GM23338 (cell line): ENCODE measurements around the gene SLC25A39.

ENCODE experiments used
- EZH2 ChIP-seq: fragments of 200-600 bp; sonication (generic); IDR thresholded peaks from one replicate; pipeline ENCODE4 v1.8.0; 2017; ENCODE audit warnings: antibody characterized with exemption, mild to moderate bottlenecking, low read depth; ENCODE audit not compliant: unreplicated experiment
- JUNB ChIP-seq: IDR thresholded peaks from one replicate; pipeline ENCODE4 v1.6.1; 2016; ENCODE audit warnings: antibody characterized with exemption; ENCODE audit not compliant: unreplicated experiment
- POLR2AphosphoS5 ChIP-seq: IDR thresholded peaks from 2 replicates; pipeline ENCODE4 v1.6.1; 2016; ENCODE audit warnings: antibody characterized with exemption, low read depth
- ZNF114 ChIP-seq: fragments of 250-450 bp; sonication (Bioruptor Pico); IDR thresholded peaks from 2 replicates; pipeline ENCODE4 v1.5.0; 2020; ENCODE audit warnings: mild to moderate bottlenecking, moderate library complexity
- ZNF331 ChIP-seq: fragments of 250-450 bp; sonication (Bioruptor Pico); IDR thresholded peaks from 2 replicates; pipeline ENCODE4 v1.5.0; 2020; ENCODE audit warnings: low read depth, mild to moderate bottlenecking, moderate library complexity
- TF ChIP-seq, protein P1 (sequence below), 2 experiments: fragments of 200-600 bp in 1 of 2; sonication (generic) in 1 of 2; conservative IDR thresholded peaks; 2 replicates each; pipeline versions ENCODE4 v1.5.1 to v1.6.1; 2016 to 2017; ENCODE audit warnings: antibody characterized with exemption in 2 of 2, low read depth in 2 of 2, mild to moderate bottlenecking in 2 of 2, moderate library complexity in 1 of 2
- TF ChIP-seq, protein P2 (sequence below): IDR thresholded peaks from one replicate; pipeline ENCODE4 v1.6.1; 2018; ENCODE audit warnings: antibody characterized with exemption; ENCODE audit not compliant: unreplicated experiment

DNA sequence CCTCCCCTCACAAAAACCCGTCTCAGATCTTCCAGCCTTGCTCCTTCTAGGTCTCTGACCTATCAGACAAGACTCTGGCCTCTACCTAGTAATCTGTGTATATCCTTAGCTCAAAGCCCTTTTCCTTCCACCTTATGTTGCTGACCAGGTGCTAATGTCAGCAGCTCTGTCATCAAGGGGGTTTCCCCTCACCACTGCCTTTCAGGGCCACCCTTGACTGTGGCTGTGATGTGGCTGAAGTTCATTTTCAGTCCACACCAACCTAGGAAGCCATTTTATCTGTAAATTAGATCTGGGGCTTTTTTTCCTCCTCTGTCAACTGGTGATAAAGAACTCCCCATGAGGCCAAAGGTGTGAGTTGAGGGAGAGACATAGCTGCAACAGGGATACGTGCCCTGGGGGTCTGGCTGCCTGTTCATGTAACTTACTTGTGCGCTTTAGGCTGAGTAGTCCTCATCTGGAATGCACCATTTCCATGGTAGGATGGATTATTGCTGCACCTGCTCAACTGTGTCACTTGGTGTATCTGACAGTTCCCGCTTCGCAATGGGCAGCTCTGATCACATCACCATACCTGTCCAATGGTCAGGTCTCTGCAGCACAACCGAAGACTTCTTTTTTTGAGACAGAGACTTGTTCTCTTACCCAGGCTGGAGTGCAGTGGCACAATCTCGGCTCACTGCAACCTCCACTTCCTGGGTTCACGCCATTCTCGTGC, 31.0 kb downstream of the SLC25A39 start:
- TF ChIP-seq, protein P1, sequence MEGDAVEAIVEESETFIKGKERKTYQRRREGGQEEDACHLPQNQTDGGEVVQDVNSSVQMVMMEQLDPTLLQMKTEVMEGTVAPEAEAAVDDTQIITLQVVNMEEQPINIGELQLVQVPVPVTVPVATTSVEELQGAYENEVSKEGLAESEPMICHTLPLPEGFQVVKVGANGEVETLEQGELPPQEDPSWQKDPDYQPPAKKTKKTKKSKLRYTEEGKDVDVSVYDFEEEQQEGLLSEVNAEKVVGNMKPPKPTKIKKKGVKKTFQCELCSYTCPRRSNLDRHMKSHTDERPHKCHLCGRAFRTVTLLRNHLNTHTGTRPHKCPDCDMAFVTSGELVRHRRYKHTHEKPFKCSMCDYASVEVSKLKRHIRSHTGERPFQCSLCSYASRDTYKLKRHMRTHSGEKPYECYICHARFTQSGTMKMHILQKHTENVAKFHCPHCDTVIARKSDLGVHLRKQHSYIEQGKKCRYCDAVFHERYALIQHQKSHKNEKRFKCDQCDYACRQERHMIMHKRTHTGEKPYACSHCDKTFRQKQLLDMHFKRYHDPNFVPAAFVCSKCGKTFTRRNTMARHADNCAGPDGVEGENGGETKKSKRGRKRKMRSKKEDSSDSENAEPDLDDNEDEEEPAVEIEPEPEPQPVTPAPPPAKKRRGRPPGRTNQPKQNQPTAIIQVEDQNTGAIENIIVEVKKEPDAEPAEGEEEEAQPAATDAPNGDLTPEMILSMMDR (conservative IDR thresholded peaks at IDR 0.05; ENCODE audit: low read depth in 2 of 2), result no peak
- TF ChIP-seq, protein P2, sequence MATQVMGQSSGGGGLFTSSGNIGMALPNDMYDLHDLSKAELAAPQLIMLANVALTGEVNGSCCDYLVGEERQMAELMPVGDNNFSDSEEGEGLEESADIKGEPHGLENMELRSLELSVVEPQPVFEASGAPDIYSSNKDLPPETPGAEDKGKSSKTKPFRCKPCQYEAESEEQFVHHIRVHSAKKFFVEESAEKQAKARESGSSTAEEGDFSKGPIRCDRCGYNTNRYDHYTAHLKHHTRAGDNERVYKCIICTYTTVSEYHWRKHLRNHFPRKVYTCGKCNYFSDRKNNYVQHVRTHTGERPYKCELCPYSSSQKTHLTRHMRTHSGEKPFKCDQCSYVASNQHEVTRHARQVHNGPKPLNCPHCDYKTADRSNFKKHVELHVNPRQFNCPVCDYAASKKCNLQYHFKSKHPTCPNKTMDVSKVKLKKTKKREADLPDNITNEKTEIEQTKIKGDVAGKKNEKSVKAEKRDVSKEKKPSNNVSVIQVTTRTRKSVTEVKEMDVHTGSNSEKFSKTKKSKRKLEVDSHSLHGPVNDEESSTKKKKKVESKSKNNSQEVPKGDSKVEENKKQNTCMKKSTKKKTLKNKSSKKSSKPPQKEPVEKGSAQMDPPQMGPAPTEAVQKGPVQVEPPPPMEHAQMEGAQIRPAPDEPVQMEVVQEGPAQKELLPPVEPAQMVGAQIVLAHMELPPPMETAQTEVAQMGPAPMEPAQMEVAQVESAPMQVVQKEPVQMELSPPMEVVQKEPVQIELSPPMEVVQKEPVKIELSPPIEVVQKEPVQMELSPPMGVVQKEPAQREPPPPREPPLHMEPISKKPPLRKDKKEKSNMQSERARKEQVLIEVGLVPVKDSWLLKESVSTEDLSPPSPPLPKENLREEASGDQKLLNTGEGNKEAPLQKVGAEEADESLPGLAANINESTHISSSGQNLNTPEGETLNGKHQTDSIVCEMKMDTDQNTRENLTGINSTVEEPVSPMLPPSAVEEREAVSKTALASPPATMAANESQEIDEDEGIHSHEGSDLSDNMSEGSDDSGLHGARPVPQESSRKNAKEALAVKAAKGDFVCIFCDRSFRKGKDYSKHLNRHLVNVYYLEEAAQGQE, result no peak
- no peak for TF ChIP-seq EZH2
- no peak for TF ChIP-seq ZNF331
- no peak for TF ChIP-seq JUNB
- TF ChIP-seq POLR2AphosphoS5, result no peak
- TF ChIP-seq ZNF114 (CRISPR knock-in tag), result no peak
